Spleen (tissue), 3 donors: Measurements from ENCODE around the gene INSM1.

Source experiments
- POLR2A ChIP-seq, 3 donors: fragments of 450-650 bp; IDR thresholded peaks; one replicate each; pipeline ENCODE4 v1.5.1; 2017; ENCODE audit warnings: antibody characterized with exemption in 3 of 3, mild to moderate bottlenecking in 1 of 3
- POLR2AphosphoS5 ChIP-seq, 3 donors: sonication (generic); formaldehyde crosslinking; IDR thresholded peaks; one replicate each; pipeline ENCODE4 v1.5.1; 2017; ENCODE audit warnings: antibody characterized with exemption in 3 of 3

- TF ChIP-seq POLR2A (IDR thresholded peaks at IDR 0.05), result no peak
- TF ChIP-seq POLR2AphosphoS5 (IDR thresholded peaks at IDR 0.05), result no peak
Observed at GRCh38 chr20:20338133-20338730, 29.7 kb upstream of the INSM1 start.
